Stimulated activated CD8-positive, alpha-beta memory T cell treated with anti-CD3 and anti-CD28 coated beads, Interleukin-15, amount 100 ng/mL, for 24 hours (primary cell): Measurements from ENCODE around the gene APH1A.
"Not testable (repeated sequence)": the region's sequence is repeated elsewhere in the genome, so short reads cannot be mapped to it uniquely, and the experiment has no call there.

ENCODE experiments used
- DNase-seq: peaks from one replicate; pipeline ENCODE4 v3.0.0-alpha.2; 2020; ENCODE audit warnings: low read depth

Gene APH1A

DNA sequence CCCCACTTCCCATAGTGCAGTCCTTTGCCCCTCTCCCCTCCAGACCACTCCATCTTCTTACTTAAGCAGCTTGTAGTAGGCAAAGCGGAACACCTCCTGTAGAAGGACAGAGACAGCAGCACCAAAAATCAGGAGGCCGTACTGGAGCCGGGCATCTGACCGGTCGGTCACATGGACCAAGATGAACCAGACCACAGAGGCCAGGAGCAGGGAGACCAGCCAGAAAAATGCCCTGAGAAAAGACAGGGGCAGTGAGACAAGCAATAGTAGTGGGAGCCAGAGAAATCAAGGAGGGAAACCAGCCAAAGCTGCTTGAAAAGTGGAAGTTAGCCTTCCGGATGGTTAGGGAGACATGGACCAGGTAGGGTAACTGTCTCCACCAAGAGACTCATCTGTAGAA lies 920 bp downstream of the APH1A start:
- no peak for DNase-seq

- no peak for DNase-seq
Measured at GRCh38 chr1:150263549-150263948, 5.3 kb downstream of the APH1A start.

GRCh38 chr1:150262388-150263320 lies 6.2 kb downstream of the APH1A start:
- no peak for DNase-seq

- DNase-seq = no peak
Measured at GRCh38 chr1:150261367-150261766, 7.4 kb downstream of the APH1A start.

DNA sequence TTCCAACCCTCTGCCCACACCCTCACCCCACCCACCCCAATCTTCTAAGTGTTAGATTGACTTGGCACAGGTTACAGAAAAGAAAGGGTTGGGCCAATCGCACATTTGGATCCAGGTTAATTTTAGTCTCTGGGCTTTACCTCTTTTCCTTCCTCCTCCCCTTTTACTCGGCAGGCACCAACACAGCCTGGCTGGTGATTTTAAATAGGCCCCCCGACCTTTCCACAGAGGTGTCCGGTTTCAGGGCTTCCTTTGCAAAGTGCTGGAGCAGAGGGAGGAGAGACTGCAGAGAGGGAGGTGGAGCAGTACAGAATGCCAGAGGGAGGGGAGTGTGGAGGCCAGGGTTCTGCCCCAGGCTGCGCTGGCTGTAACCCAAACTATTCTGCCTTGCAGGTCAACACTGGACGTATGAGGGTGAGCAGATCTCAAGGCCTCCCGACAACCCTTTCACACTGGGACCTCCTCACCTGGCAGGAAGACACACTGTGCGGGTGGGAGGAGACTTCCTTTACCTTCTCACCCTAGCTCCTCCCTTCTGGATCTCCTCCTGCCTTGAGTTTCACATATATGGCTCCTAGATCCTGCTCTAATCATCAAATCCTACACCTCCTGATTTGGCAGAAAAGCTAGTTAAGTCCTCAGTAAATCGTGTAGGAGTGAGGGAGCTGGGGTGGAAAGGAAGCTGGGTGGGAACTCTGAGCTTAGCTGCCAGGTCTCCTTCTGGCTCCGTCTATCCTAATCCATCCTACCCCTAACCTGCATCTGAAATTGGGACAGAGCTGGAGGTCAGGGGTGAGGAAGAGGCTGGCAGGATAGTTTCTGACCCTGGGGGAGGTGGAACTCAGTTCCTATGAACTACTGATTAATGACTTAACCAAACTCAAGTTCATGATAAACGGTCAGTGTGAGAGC lies 8.8 kb downstream of the APH1A start:
- DNase-seq = no peak

DNA sequence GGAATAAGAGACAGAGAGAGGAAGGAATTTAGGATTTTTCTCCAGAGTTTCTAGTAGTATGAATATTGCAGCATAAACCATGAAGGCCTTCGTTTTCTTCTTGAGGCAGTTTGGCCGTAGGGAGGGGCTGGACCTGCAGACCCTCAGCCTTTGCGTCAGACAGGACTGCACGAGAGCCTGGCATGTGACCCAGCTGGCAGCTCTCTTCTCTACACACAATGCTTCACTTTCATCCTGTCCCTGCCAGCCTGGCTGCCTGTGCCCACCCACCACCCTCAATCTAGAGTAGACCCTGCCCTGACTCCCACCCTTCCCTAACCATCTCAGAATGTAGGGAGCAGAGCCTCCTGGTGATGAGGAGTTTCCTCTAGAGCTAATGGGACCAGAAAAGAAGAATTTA lies 9.6 kb downstream of the APH1A start:
- no peak for DNase-seq

GRCh38 chr1:150257624-150258585 lies 10.9 kb downstream of the APH1A start, which contains the start of gene CA14:
Gene CA14, plus strand, starts transcription at chr1:150257774. Its CDS starts 355 bp downstream, at chr1:150258129.
- DNase-seq = no peak

DNA sequence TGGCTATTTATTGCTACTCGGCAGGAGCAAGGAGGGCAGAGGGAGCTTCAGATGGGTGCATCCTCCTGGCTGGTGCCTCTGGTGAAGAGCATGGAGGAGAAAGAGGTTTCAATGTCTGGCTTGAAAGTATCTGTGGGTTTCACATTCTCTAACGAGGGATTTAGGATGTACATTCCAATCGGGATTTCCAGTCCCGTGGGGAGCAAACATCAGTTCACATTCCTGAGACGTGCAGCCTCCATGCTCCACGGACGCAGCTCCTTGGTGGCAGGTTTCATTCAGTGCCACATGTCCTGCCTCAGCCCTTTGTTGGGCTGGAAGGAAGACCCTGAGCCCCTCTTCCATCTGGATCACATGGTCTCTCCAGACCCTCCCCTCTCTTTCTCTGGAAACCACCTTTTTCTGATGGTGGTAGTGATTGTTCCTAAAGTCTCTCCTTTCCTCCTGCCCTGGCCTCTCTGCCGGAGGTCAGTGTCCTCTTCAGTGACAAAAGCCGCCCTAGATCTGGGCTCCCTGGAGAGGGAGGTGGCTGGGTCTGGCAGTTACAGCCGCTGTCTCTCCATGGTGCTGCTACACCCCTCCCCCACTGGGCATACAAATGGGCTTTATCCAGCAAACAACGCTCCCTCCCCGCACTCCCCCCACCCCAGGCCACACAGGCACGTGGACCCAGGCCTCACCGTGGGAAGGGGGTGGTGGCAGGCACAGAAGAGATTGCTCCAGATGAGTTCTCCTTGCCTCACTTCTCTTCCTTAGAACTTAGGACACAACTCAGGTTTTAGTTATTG lies 12.1 kb downstream of the APH1A start:
- no peak for DNase-seq

- DNase-seq = no peak
Measured at GRCh38 chr1:150256198-150256553, 12.6 kb downstream of the APH1A start.

GRCh38 chr1:150249936-150250335 lies 18.9 kb downstream of the APH1A start:
- no peak for DNase-seq

- no peak for DNase-seq
Measured at GRCh38 chr1:150243003-150243402, 25.8 kb downstream of the APH1A start.

DNA sequence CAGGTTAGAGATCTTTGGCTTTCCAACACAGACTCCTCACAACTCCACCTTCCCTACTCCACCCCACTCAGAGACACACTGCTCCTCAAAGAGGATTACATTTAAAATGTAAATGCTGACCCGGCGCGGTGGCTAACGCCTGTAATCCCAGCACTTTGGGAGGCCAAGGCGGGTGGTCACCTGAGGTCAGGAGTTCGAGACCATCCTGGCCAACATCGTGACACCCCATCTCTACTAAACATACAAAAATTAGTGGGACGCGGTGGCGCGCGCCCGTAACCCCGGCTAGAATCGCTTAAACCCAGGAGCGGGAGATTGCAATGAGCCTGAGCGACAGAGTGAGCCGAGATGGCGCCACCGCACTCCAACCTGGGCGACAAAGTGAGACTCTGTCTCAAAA lies 31.1 kb downstream of the APH1A start:
- no peak for DNase-seq

GRCh38 chr1:150237176-150237575 lies 31.6 kb downstream of the APH1A start:
- not testable (repeated sequence) for DNase-seq

- DNase-seq = no peak
Measured at GRCh38 chr1:150236614-150237100, 32.2 kb downstream of the APH1A start.

DNA sequence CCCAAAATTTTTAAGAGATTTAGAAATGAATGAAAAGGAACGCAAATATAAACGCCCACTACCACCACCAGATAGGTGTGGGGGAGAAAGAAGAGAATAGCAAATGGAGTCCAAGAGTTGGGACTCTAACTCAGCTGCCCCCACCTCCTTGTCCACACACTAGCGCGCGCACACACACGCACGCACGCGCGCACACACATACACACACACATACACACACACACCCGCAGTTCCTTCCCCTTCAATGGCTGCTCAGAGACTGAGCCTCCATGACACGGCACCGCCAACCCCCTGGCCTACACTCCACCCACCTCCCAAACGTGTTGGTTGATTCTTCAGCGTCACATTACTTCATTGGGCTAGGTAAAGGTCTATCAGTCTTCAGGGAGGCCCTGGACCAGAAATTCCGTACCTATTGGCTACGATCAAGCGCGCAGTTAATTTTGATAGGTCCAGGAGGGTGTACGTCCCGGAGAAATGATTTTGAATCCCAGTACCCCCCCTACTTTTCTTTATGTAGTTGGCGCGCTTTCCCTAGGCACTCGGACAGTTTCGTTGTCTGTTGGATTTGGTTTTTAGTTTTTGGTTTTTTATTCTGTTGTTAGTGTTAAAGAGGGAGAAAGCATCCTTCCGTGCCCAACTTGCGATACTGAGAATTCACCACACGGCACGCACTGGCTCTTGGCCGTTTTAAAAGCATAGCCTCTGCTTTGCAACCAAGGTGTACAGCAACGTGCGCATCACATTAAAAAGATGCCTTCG lies 32.8 kb downstream of the APH1A start, which contains the start of gene ANP32E:
Gene ANP32E (minus strand): TSS at position 261 of the 762 bp plus-strand sequence. CDS start 326 bp downstream, outside the sequence.
- DNase-seq = peak; percentile 70

DNA sequence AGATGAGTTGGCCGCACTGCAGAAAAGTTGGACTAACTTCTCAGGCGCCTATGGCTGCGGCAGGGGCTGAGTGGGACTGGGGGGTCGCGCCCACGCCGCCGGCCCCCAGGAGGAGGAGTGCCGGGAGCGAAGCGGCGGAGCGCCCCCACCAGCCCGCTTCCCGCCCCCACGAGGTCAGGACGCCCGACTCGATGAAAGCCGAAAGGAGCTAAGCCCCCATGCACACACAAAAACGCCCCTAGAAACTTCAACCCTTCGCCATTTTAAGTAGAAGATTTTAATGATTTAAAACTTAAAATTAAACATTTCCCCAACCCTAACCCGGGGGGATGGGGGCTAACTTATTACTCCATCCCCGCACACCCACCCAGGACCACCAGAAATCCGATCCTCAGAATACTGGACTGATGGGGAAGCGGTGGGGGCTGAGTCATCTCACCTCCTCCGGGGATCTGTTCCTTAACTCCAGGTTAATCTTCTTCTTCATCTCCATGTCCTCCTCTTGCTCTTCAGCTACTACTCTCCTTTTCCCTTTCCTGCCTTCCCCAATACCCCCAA lies 33.4 kb downstream of the APH1A start:
- no peak for DNase-seq

- DNase-seq = peak; percentile 68
Measured at GRCh38 chr1:150234566-150235293, 34.1 kb downstream of the APH1A start.

- DNase-seq = no peak
Measured at GRCh38 chr1:150234309-150234565, 34.6 kb downstream of the APH1A start.
